Stomach (tissue), 4 donors: ENCODE data around the gene CHRNB1.

Experiments
- CTCF ChIP-seq, 7 experiments: fragments of 450-650 bp in 4 of 7; fragments of 200-600 bp in 3 of 7; sonication (generic) in 3 of 7; IDR thresholded peaks; one replicate each; pipeline ENCODE4 v1.5.1; 2016 to 2019; ENCODE audit warnings: antibody characterized with exemption in 7 of 7, control low read depth in 2 of 7, mild to moderate bottlenecking in 1 of 7
- POLR2A ChIP-seq, 4 donors: fragments of 450-650 bp; IDR thresholded peaks; one replicate each; pipeline ENCODE4 v1.6.1; 2016; ENCODE audit warnings: antibody characterized with exemption in 4 of 4, control low read depth in 2 of 4, mild to moderate bottlenecking in 1 of 4, moderate library complexity in 1 of 4

GRCh38 chr17:7406235-7406825 is 38.5 kb upstream of the CHRNB1 start:
- TF ChIP-seq POLR2A (IDR thresholded peaks at IDR 0.05) (no peak), CTCF (IDR thresholded peaks at IDR 0.05) (no peak)
